HG03558 (cell line): ENCODE data around the gene DUSP23.

ENCODE experiments used
- ATAC-seq: cut with Tn5 transposase; IDR thresholded peaks from one replicate; pipeline ENCODE4 v1.9.1; 2021; ENCODE audit warnings: moderate number of reproducible peaks; ENCODE audit not compliant: unreplicated experiment; ENCODE audit errors: extremely low read depth

The DUSP23 gene

GRCh38 chr1:159781992-159782391 is 1.2 kb downstream of the DUSP23 start:
- ATAC-seq = no peak

- ATAC-seq = no peak
Observed at GRCh38 chr1:159783724-159784123, 3.0 kb downstream of the DUSP23 start.

- no peak for ATAC-seq
Observed at GRCh38 chr1:159786465-159786864, 5.7 kb downstream of the DUSP23 start.

GRCh38 chr1:159786966-159787365 is 6.2 kb downstream of the DUSP23 start:
- ATAC-seq = no peak

- no peak for ATAC-seq
Observed at GRCh38 chr1:159790237-159790917, 9.6 kb downstream of the DUSP23 start.

GRCh38 chr1:159791031-159791430 is 10.3 kb downstream of the DUSP23 start:
- ATAC-seq = no peak

- no peak for ATAC-seq
Observed at GRCh38 chr1:159791461-159791860, 10.7 kb downstream of the DUSP23 start.

GRCh38 chr1:159795534-159795933 is 14.8 kb downstream of the DUSP23 start:
- ATAC-seq = no peak

GRCh38 chr1:159798893-159799292 is 18.1 kb downstream of the DUSP23 start:
- no peak for ATAC-seq

- no peak for ATAC-seq
Observed at GRCh38 chr1:159799446-159799985, 18.8 kb downstream of the DUSP23 start.

- no peak for ATAC-seq
Observed at GRCh38 chr1:159800177-159800930, 19.6 kb downstream of the DUSP23 start.

- ATAC-seq = no peak
Observed at GRCh38 chr1:159802111-159802510, 21.3 kb downstream of the DUSP23 start, which contains the start of gene FCRL6. TSS of gene FCRL6 (plus strand) at chr1:159802360. CDS start at chr1:159802425, 65 bp downstream.

GRCh38 chr1:159803956-159804689 is 23.4 kb downstream of the DUSP23 start:
- ATAC-seq = no peak

- no peak for ATAC-seq
Observed at GRCh38 chr1:159804924-159805323, 24.2 kb downstream of the DUSP23 start.

GRCh38 chr1:159815926-159816325 is 35.2 kb downstream of the DUSP23 start:
- ATAC-seq = no peak

GRCh38 chr1:159817276-159818041 is 36.7 kb downstream of the DUSP23 start:
- no peak for ATAC-seq

- no peak for ATAC-seq
Observed at GRCh38 chr1:159821171-159821867, 40.6 kb downstream of the DUSP23 start.

GRCh38 chr1:159823406-159823805 is 42.6 kb downstream of the DUSP23 start:
- no peak for ATAC-seq

- ATAC-seq = no peak
Observed at GRCh38 chr1:159825564-159825963, 44.8 kb downstream of the DUSP23 start.
